NCI-H1930 (cell line): ENCODE results near the gene SNF8.

Experiments
- DNase-seq, 2 experiments: peaks; one replicate each; lab custom pipeline; 2025; lab: John Stamatoyannopoulos, UW

SNF8 gene

DNA sequence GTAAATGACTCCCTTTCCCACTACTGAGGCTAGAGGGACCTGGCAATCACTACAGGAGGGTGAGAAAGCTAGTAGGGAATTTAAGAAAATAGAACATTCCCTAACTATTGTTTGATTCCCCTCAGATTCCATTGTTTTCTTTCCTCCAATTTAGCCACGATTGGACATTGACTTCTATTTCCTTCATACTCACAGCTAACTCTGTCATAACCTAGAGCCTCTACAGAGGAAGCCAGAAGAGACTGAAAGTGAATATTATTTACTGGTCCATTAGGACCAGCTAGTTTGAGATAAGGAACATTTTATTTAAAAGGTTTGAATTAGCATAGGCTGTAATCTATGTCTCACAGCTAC lies 14.9 kb downstream of the SNF8 start:
- no peak for DNase-seq

DNA sequence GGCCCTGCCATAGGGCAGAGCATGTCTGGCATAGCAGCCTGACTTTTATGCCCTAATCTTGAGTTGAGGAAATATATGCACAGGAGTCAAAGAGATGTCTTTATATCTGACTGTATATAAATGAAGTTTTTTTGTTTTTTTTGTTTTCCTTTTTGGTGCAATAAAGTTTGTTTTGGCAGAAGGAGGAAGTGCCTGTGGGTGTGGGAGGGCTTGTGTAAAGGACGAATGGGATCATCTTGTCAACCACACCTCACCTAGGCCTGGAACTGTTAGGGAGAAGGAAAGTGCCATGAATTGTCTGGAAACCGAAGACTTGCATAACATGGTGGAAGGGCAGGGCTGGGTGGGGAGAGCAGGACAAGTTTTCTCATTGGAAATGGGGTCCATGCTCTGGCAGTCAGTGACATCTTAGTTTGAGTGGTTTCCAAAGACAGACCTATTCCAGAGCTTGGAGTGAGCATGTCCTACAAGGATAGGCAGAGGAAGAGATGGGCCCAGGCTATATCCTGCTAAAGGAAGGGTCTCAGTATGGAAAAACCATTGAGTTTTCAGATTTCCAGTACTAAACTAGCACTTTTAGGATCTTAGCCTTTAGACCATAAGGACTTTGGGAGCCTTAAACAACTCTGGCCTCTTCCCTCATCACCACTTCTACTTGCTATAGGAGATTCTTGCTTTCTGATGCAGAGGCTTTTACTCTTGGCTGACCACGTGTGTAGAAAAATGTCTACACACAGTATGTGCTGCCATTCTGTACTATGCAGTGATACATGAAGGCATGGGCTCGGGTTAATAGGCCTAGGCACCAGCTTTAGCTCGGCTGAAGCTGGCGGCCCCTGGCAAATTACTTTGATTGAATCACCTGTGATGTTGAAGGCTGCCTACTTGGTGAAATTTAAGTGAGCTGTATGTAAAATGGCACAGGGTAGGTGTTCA lies 15.5 kb downstream of the SNF8 start:
- DNase-seq = no peak

DNA sequence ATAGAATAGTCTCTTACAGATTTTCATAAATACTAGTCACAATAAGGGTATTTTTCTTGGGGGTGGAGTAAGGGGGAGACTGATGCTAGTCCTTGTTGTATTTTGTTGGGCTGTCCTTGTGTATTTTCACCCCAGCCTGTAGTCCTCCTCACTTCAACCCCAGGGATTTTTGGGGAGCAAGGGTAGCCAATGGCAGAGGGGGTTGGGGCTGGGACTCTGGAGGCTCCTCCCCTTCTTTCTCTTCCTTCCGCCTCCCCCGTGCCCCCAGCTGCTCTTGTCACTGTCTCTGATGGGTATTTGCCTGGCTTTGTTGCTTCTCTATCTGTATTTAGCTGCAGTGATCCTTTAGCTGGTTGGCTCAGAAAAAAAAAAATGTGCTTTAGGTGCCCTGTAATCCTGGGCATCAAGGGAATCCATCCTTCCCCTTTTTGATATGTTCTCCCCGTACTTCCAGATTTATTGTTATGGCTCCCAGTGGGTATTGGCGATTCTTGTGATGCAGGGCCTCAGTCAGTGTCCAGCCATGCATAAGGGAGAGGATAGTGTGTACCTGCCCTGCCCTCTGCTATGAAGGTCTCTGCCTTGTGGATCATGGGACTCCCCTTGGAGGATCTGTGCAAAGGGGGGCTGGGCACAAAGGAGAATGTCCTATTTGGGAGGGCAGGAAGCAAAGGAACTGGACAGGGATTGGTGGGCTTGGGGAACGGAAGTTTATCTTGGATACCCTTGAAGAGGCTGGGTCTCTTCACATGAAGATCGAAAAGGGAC lies 16.5 kb downstream of the SNF8 start:
- DNase-seq = no peak

GRCh38 chr17:48925991-48926342 lies 18.7 kb downstream of the SNF8 start:
- DNase-seq = no peak

- no peak for DNase-seq
These were observed 19.2 kb downstream of the SNF8 start for GRCh38 chr17:48925251-48925990.

GRCh38 chr17:48915459-48916282 lies 29.0 kb downstream of the SNF8 start:
- DNase-seq = no peak

DNA sequence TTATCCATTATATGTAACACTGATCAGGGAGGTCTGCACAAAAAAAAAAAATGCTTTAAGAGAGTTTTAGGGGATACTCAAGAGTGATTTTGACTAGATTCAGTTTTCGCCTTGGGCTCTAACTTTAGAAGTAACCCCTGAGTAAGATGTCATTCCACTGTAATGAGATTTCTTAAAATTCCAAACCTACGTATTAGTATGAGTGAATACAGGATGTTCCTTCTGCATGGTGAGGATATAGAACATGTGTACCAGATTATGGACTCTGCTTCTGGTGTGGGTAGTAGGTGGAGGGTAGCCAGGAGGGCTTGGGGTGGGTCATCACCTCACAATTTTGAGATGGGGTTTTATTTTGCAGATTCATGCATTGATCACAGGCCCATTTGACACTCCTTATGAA lies 32.2 kb downstream of the SNF8 start:
- no peak for DNase-seq

DNA sequence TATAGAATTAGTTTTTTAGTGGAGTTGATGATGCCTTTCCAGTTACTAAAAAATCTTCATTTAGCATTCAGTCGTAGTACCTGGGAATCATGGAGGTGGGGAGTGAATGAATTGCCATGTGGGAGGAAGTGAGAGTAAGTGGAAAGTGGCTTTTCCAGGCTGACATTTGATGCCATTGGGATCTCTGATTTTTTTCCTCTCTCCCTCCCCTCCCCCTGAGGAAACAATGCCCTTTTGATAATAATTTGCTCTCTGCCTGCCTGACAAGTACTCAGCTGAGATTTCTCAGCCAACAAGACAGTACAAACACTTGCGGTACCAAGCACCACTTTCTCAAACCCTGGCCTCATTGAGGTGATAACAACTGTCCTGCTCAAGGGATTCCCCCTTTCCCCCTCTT lies 34.3 kb downstream of the SNF8 start:
- no peak for DNase-seq

DNA sequence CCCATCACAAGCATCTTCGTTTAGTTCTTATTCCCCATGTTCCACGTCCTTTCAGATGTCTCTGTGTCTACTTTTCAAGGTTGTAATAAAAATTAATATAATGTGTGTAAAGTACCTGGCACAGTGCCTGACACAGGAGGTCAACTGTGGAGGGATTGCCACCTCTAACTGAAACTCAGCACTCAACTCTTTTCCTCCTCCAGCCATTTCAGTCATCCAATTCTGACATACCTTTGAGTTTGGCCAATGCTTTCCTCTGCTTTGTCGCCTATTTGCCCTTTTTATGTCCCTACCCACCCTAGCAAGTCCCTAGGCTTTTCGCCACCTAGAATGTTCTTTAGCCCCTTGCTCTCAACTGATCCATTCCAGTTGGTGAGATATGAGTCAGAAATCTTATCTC lies 34.9 kb downstream of the SNF8 start:
- no peak for DNase-seq

DNA sequence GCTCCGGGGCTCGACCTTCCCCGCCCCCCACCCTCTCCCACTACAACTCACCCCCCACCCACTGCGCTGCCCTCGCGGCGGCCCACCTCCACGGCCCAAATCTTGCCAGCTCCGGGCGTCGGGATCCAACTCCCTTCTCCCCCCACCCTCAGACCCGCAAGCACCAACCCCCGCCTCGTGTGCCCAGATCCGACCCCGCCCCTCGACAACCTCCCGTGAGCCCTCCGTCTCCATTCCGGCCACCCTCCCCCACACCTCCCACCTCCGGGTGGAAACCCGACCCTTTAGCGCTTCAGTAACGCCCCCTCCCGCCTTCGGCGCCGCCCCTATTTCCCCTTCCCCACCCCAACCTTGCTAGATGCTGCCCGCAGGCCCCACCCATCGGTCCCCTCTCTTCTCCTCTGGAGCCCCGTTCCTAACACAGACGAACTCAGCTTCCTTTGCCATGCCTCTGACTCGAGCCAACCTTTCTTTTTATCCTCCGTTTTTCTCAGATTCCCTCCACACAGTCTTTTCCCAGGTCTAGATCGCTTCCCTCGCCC lies 35.7 kb downstream of the SNF8 start:
- peak; percentile 75 to 76 for DNase-seq

- DNase-seq = peak; percentile 92 to 94
These were observed 36.4 kb downstream of the SNF8 start, which contains the start of gene UBE2Z for GRCh38 chr17:48908047-48908843. Gene UBE2Z (plus strand): TSS chr17:48908407. CDS start chr17:48908504, 97 bp downstream.

- DNase-seq = no peak
These were observed 37.0 kb downstream of the SNF8 start for GRCh38 chr17:48907713-48908046.

DNA sequence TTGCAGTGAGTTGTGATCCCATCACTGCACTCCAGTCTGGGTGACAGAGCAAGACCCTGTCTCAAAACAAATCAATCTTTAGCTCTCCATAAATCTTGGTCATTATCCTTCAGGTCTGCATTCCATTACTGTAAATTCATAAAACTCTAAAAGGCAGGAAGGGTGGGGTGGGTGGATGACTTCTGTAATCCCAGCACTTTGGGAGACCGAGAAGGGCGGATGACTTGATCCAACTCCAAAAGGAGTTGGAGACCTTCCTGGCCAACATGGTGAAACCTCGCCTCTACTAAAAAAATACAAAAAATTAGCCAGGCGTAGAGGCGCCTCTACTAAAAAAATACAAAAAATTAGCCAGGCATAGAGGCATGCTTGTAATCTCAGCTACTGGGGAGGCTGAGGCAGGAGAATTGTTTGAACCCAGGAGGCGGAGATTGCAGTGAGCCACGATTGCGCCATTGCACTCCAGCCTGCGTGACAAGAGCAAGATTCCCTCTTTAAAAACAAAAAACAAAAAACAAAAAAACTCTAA lies 38.6 kb downstream of the SNF8 start:
- no peak for DNase-seq

DNA sequence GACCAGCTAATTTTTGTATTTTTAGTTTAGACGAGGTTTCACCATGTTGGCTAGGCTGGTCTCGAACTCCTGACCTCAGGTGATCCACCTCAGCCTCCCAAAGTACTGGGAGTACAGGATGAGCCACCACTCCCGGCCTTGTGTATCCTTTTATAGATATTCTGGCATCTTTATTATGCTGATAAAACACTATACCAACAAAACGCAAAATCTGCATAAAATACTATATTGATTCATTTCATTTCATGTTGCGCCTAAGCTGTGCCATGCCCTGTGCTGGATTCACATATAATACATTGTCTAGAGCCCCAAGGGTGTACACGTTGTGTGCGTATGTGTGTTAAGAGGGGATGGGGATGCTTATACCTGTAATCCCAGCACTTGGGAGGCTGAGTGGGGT lies 40.2 kb downstream of the SNF8 start:
- no peak for DNase-seq

DNA sequence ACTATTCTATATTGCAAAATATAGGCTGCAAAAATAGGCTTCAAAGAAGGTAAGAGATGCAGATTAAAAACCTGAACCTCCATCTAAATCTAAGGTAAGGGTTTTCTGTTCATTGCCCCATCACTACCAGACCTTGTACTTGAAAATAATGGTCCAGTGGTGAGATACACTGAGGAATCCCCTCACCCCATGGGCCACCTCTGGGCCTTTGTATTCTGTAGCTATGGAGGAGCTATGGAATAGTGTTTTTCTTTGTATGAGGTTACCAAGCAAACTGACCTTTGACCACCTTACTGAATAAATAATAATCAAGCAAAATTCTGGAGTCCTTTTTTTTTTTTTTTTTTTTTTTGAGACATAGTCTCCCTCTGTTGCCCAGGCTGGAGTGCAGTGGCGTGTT lies 41.2 kb downstream of the SNF8 start:
- DNase-seq = no peak

DNA sequence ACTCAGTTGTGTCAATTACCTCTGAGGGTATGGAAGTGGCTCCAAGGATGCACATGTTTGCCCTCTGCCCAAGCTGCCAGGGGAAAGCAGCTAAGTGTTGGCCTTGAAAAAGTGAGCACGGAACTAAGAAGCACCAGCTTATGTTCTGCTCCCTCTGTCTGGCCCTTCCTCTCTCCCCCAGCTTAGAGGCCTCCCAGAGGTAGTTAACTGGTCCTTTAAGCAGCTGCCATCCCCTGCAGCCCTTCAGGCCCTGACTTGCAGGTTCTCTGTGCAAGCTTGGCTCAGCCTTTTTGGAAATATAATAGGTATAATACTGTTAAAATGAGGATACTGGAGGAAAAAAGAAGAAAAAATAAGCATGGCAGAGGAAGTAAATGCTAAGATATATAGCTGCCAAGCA lies 43.4 kb downstream of the SNF8 start:
- no peak for DNase-seq

DNA sequence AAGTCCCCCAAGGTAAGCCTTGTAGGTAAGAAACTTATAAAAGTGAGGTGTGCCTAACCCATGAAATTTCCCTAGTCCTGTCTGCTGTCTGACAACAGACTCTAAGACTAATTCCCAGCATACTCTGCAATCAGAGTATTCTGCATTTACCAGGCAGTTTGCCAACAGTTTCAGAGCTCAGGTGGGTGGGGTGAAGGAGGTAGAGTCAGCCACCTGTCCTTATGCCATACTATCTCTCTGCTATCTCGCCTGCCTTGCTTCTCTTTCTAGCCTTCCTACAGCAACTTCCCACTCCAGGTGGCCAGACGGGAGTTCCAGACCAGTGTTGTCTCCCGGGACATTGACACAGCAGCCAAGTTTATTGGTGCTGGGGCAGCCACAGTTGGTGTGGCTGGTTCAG lies 49.8 kb downstream of the SNF8 start:
- DNase-seq = no peak

- DNase-seq = no peak
These were observed 50.8 kb downstream of the SNF8 start for GRCh38 chr17:48893646-48894508.

- DNase-seq = no peak
These were observed 51.5 kb downstream of the SNF8 start for GRCh38 chr17:48892940-48893645.
